Measurements from ENCODE around the gene ATF6B. TPM values are rescaled to one million over a fixed set of nuclear protein-coding genes. Genes with fewer than 3 reads are reported as not detected.

ATF6B gene
- total RNA-seq, 1 donor from 2014 or later, result 42.5 TPM

- Histone ChIP-seq H3K4me3 (ENCODE audit: low read depth, low read length) (no peak overlapping the region), H3K36me3 (ENCODE audit: control insufficient read depth, insufficient read depth, low read length) (peaks cover 4% of the 10 kb centered on the region), H3K27me3 (ENCODE audit: control insufficient read depth, insufficient read depth, low read length) (no peaks in the 10 kb centered on the region)
- DNase-seq (ENCODE audit: low read depth), result no peak
- no peak for TF ChIP-seq CTCF (IDR thresholded peaks at IDR 0.05; ENCODE audit: insufficient read depth, low read length, poor library complexity, severe bottlenecking)
These were observed 40.3 kb upstream of the ATF6B start for GRCh38 chr6:32168350-32168749.

GRCh38 chr6:32167761-32168262 is 39.8 kb upstream of the ATF6B start:
- H3K36me3 ChIP-seq (ENCODE audit: control insufficient read depth, insufficient read depth, low read length), result peaks cover 4% of the 10 kb centered on the region
- TF ChIP-seq CTCF (IDR thresholded peaks at IDR 0.05; ENCODE audit: insufficient read depth, low read length, poor library complexity, severe bottlenecking), result no peak
- no peaks in the 10 kb centered on the region for H3K27me3 ChIP-seq (ENCODE audit: control insufficient read depth, insufficient read depth, low read length)
- no peak overlapping the region for H3K4me3 ChIP-seq (ENCODE audit: low read depth, low read length)
- DNase-seq (ENCODE audit: low read depth), result no peak

GRCh38 chr6:32167154-32167760 is 39.2 kb upstream of the ATF6B start:
- TF ChIP-seq CTCF (IDR thresholded peaks at IDR 0.05; ENCODE audit: insufficient read depth, low read length, poor library complexity, severe bottlenecking), result no peak
- DNase-seq (ENCODE audit: low read depth), result no peak
- no peaks in the 10 kb centered on the region for H3K27me3 ChIP-seq (ENCODE audit: control insufficient read depth, insufficient read depth, low read length)
- H3K36me3 ChIP-seq (ENCODE audit: control insufficient read depth, insufficient read depth, low read length), result peaks cover 4% of the 10 kb centered on the region
- no peak overlapping the region for H3K4me3 ChIP-seq (ENCODE audit: low read depth, low read length)

GRCh38 chr6:32166411-32167061 is 38.5 kb upstream of the ATF6B start:
- no peak for DNase-seq (ENCODE audit: low read depth)
- H3K27me3 ChIP-seq (ENCODE audit: control insufficient read depth, insufficient read depth, low read length), result no peaks in the 10 kb centered on the region
- H3K36me3 ChIP-seq (ENCODE audit: control insufficient read depth, insufficient read depth, low read length), result peaks cover 4% of the 10 kb centered on the region

GRCh38 chr6:32164295-32164694 is 36.2 kb upstream of the ATF6B start, which contains the start of gene EGFL8:
Gene EGFL8 (plus strand): TSS chr6:32164595. CDS start chr6:32166166, 1,571 bp downstream.
- Histone ChIP-seq H3K4me3 (ENCODE audit: low read depth, low read length) (no peak within 1 kb of the TSS), H3K36me3 (ENCODE audit: control insufficient read depth, insufficient read depth, low read length) (peaks cover 1% of the 10 kb centered on the region), H3K27me3 (ENCODE audit: control insufficient read depth, insufficient read depth, low read length) (no peaks in the 10 kb centered on the region)
- no peak for DNase-seq (ENCODE audit: low read depth)
- TF ChIP-seq CTCF (IDR thresholded peaks at IDR 0.05; ENCODE audit: insufficient read depth, low read length, poor library complexity, severe bottlenecking), result no peak

More at GRCh38 chr6:32166411-32167061, 38.5 kb upstream of the ATF6B start:
- no peak overlapping the region for H3K4me3 ChIP-seq (ENCODE audit: low read depth, low read length)
- TF ChIP-seq CTCF (IDR thresholded peaks at IDR 0.05; ENCODE audit: insufficient read depth, low read length, poor library complexity, severe bottlenecking), result no peak

Data from kidney epithelial cell (primary cell).